GM12872 (cell line): ENCODE data around the gene DOK3.

Experiments used
- CTCF ChIP-seq: IDR thresholded peaks from 3 replicates; pipeline ENCODE4 v1.5.1; 2011; ENCODE audit warnings: low read depth, mild to moderate bottlenecking, low read length, moderate library complexity; ENCODE audit not compliant: insufficient read depth

The DOK3 gene

DNA sequence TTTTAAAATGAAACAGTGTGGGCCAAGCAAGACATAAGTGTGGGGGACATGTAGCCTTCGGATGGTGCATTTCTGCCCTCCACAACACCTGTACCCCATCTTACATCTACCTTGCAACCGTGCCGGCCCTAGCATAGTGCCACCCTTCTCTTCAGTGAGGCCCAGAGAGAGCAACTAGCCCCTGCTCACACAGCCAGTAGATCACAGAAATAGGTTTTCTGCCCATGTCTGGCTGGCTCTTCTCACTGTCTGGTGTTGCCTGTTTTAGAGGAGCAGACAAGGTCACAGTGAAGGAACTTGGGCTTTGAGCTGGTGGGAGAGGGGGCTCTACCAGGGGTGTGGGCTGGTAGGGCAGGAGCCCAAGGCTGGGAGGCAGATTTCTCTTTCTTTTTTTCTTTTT lies 23.4 kb downstream of the DOK3 start:
- TF ChIP-seq CTCF: no peak

GRCh38 chr5:177484902-177485549 lies 24.6 kb downstream of the DOK3 start:
- no peak for TF ChIP-seq CTCF

GRCh38 chr5:177483994-177484901 lies 25.4 kb downstream of the DOK3 start:
- TF ChIP-seq CTCF: no peak

GRCh38 chr5:177483042-177483441 lies 26.6 kb downstream of the DOK3 start:
- TF ChIP-seq CTCF: no peak

DNA sequence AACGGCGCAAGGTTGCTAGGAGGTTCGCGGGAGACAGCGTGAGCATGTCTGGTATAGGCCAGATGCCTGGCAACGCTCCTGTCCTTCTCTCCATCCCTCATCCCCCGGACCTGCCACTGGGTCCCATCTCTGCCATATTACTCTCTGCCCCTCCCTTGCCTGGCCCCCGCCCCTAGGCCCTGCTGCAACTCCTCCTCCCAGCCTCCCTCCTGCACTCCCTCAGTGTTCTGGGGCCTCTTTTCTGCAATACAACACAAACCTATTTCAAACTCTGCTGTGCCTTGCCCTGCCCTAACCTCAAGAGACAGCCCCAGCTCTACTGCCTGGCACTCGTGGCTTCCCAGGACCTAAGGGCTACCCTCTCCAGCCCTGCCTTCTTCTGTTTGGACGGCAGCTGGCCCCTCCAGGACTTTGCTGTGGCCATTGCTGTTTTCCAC lies 27.2 kb downstream of the DOK3 start:
- no peak for TF ChIP-seq CTCF

DNA sequence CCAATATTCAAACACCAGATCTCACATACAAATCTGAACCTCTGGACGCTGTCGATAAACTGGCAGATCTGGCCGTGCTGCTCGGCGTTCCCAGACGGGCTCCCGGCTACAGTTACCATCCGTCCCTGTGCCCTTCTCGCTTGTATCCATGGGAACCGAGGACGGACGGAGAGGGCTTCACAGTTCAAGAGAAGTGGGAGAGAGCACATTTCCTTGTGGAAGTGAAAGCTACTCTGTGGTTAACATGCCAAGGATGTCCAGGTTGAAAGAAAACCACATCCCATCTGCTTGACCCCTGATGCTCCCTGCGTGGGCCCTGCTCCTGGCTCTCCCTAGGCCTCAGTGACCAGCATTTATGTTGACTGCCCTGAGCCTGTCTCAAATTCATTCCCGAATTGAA lies 29.9 kb downstream of the DOK3 start:
- no peak for TF ChIP-seq CTCF

- TF ChIP-seq CTCF: no peak
Observed at GRCh38 chr5:177478711-177479646, 30.6 kb downstream of the DOK3 start.
